Keratinocyte (primary cell): Measurements from ENCODE around the gene PTPN4. TPM values are rescaled to one million over a fixed set of nuclear protein-coding genes. Genes with fewer than 3 reads are reported as not detected.

Experiments used
- DNase-seq: peaks from one replicate; pipeline ENCODE4 v3.0.0-alpha.2; 2011; ENCODE audit warnings: low read depth, missing footprints, low spot score
- FAIRE-seq: peaks from 2 replicates; lab custom pipeline; 2011; peaks lifted over from hg19 to GRCh38; lab: Jason Lieb, UNC
- H2AFZ ChIP-seq: 2 replicates; pipeline ENCODE4 v1.6.0; 2012; ENCODE audit warnings: low read length, control low read depth, inconsistent platforms; ENCODE audit not compliant: control insufficient read depth
- H3K27ac ChIP-seq: 2 replicates; pipeline ENCODE4 v1.5.1; 2011; ENCODE audit warnings: low read length; ENCODE audit not compliant: control insufficient read depth, insufficient read depth
- H3K27me3 ChIP-seq: 3 replicates; pipeline ENCODE4 v1.6.0; 2011; ENCODE audit warnings: low read length; ENCODE audit not compliant: control insufficient read depth, insufficient read depth; ENCODE audit errors: extremely low read depth
- H3K36me3 ChIP-seq, 2 experiments: 2 replicates in 1 of 2; 3 replicates in 1 of 2; pipeline ENCODE4 v1.5.1; 2011; ENCODE audit warnings: low read length in 2 of 2, mild to moderate bottlenecking in 1 of 2; ENCODE audit not compliant: control insufficient read depth in 2 of 2, insufficient read depth in 2 of 2; ENCODE audit errors: extremely low read depth in 1 of 2
- H3K4me1 ChIP-seq: 3 replicates; pipeline ENCODE4 v1.5.1; 2011; ENCODE audit warnings: low read length; ENCODE audit not compliant: control insufficient read depth, insufficient read depth; ENCODE audit errors: extremely low read depth
- H3K4me2 ChIP-seq: 3 replicates; pipeline ENCODE4 v1.6.0; 2011; ENCODE audit warnings: low read depth, low read length; ENCODE audit not compliant: control insufficient read depth, insufficient read depth; ENCODE audit errors: extremely low read depth
- H3K4me3 ChIP-seq, 3 experiments: fragments of 200-600 bp in 1 of 3; sonication (generic) in 1 of 3; 2 replicates in 2 of 3; 3 replicates in 1 of 3; pipeline ENCODE4 v1.5.1; 2011 to 2016; ENCODE audit warnings: low read length in 3 of 3, mild to moderate bottlenecking in 3 of 3, control low read depth in 2 of 3, inconsistent platforms in 1 of 3, low read depth in 1 of 3, mixed read lengths in 1 of 3, mixed run types in 1 of 3, moderate library complexity in 1 of 3; ENCODE audit not compliant: control insufficient read depth in 2 of 3, insufficient read depth in 2 of 3; ENCODE audit errors: extremely low read depth in 1 of 3
- H3K79me2 ChIP-seq: 2 replicates; pipeline ENCODE4 v1.6.0; 2012; ENCODE audit warnings: low read length; ENCODE audit not compliant: control insufficient read depth, insufficient read depth
- H3K9ac ChIP-seq: 3 replicates; pipeline ENCODE4 v1.6.0; 2011; ENCODE audit warnings: low read length; ENCODE audit not compliant: control insufficient read depth, insufficient read depth; ENCODE audit errors: extremely low read depth
- H3K9me1 ChIP-seq: 3 replicates; pipeline ENCODE4 v1.6.0; 2011; ENCODE audit warnings: low read length; ENCODE audit not compliant: control insufficient read depth, insufficient read depth; ENCODE audit errors: extremely low read depth
- H3K9me3 ChIP-seq: 2 replicates; pipeline ENCODE4 v1.5.1; 2012; ENCODE audit warnings: low read depth, low read length; ENCODE audit not compliant: control insufficient read depth
- H4K20me1 ChIP-seq: 3 replicates; pipeline ENCODE4 v1.6.0; 2011; ENCODE audit warnings: low read length; ENCODE audit not compliant: control insufficient read depth, insufficient read depth; ENCODE audit errors: extremely low read depth
- EZH2 ChIP-seq: IDR thresholded peaks from one replicate; pipeline ENCODE4 v1.6.1; 2012; ENCODE audit warnings: inconsistent platforms, mild to moderate bottlenecking, low read length, moderate library complexity
- dilution Hi-C: fragments of 300-500 bp; cut with MboI; formaldehyde crosslinking; loops from one replicate; pipeline ENCODE4 v1.7.0; 2020; ENCODE audit warnings: low sequenced_read_pairs; ENCODE audit not compliant: extremely low pct_ligation_motif_present
- polyA plus RNA-seq, 5 experiments: library from polyadenylated mRNA; depleted of rRNA in 3 of 5; stranded (reverse) in 3 of 5; stranded (forward) in 1 of 5; unstranded in 1 of 5; fragments of >200 nt; gene quantifications; 1 replicate in 1 of 5; 2 replicates in 3 of 5; 3 replicates in 1 of 5; pipeline versions ENCODE4 v1.2.1 to v1.2.3, GENCODE V29; 2011 to 2012; ENCODE audit warnings: missing spikeins in 2 of 5, low read depth in 1 of 5, low replicate concordance in 1 of 5
- TF ChIP-seq, protein P1 (sequence below), 3 experiments: IDR thresholded peaks in 1 of 3; conservative IDR thresholded peaks in 1 of 3; optimal IDR thresholded peaks in 1 of 3; 2 replicates in 2 of 3; 3 replicates in 1 of 3; pipeline versions ENCODE3 to v1.5.1; 2011; ENCODE audit warnings: low read length in 3 of 3, mild to moderate bottlenecking in 3 of 3, moderate library complexity in 2 of 3, control low read depth in 1 of 3, inconsistent platforms in 1 of 3; ENCODE audit not compliant: insufficient read depth in 2 of 3; ENCODE audit errors: extremely low read depth in 1 of 3

Gene PTPN4
- polyA plus RNA-seq, 1 donor (not counting 4 experiments of a cell fraction or from before 2014, with no cell fraction given), result 20.6 TPM

- Histone ChIP-seq H3K4me1 (peaks cover 15% of the 10 kb centered on the region), H3K4me2 (no peak overlapping the region), H3K9me3 (no peaks in the 10 kb centered on the region), H3K79me2 (no peaks in the 10 kb centered on the region), H3K36me3 (no peaks in the 10 kb centered on the region), H3K27me3 (no peaks in the 10 kb centered on the region), H4K20me1 (no peaks in the 10 kb centered on the region), H3K9ac (no peak overlapping the region), H3K4me3 (no peak overlapping the region), H2AFZ (no peak overlapping the region), H3K27ac (no peak overlapping the region), H3K9me1 (no peaks in the 10 kb centered on the region)
- dilution Hi-C loops, result no loop called here
- no peak for FAIRE-seq
- TF ChIP-seq, protein P1, sequence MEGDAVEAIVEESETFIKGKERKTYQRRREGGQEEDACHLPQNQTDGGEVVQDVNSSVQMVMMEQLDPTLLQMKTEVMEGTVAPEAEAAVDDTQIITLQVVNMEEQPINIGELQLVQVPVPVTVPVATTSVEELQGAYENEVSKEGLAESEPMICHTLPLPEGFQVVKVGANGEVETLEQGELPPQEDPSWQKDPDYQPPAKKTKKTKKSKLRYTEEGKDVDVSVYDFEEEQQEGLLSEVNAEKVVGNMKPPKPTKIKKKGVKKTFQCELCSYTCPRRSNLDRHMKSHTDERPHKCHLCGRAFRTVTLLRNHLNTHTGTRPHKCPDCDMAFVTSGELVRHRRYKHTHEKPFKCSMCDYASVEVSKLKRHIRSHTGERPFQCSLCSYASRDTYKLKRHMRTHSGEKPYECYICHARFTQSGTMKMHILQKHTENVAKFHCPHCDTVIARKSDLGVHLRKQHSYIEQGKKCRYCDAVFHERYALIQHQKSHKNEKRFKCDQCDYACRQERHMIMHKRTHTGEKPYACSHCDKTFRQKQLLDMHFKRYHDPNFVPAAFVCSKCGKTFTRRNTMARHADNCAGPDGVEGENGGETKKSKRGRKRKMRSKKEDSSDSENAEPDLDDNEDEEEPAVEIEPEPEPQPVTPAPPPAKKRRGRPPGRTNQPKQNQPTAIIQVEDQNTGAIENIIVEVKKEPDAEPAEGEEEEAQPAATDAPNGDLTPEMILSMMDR (optimal IDR thresholded peaks at IDR 0.05 in 1 of 3, IDR thresholded peaks at IDR 0.05 in 1 of 3, conservative IDR thresholded peaks at IDR 0.05 in 1 of 3; ENCODE audit: extremely low read depth in 1 of 3, insufficient read depth in 2 of 3, low read length in 3 of 3), result no peak
- no peak for TF ChIP-seq EZH2
- DNase-seq, result no peak
Measured at GRCh38 chr2:119741868-119742267, 17.9 kb upstream of the PTPN4 start.

GRCh38 chr2:119744335-119744939 is 15.3 kb upstream of the PTPN4 start:
- FAIRE-seq (peak; percentile 78), DNase-seq (no peak)
- H3K4me1 ChIP-seq, result peaks cover 33% of the 10 kb centered on the region
- no peak overlapping the region for H2AFZ ChIP-seq
- dilution Hi-C loops, result no loop called here
- H3K36me3 ChIP-seq, result no peaks in the 10 kb centered on the region
- H3K9ac ChIP-seq, result no peak overlapping the region
- H3K9me3 ChIP-seq, result no peaks in the 10 kb centered on the region
- H3K27me3 ChIP-seq, result no peaks in the 10 kb centered on the region
- no peaks in the 10 kb centered on the region for H4K20me1 ChIP-seq
- peak overlapping the region; percentile 50 for H3K4me2 ChIP-seq
- H3K4me3 ChIP-seq, result no peak overlapping the region
- no peak for TF ChIP-seq EZH2
- TF ChIP-seq, protein P1 (optimal IDR thresholded peaks at IDR 0.05 in 1 of 3, IDR thresholded peaks at IDR 0.05 in 1 of 3, conservative IDR thresholded peaks at IDR 0.05 in 1 of 3; ENCODE audit: extremely low read depth in 1 of 3, insufficient read depth in 2 of 3, low read length in 3 of 3), result no peak
- no peaks in the 10 kb centered on the region for H3K9me1 ChIP-seq
- H3K27ac ChIP-seq, result no peak overlapping the region
- H3K79me2 ChIP-seq, result no peaks in the 10 kb centered on the region
